Type B pancreatic cell (in vitro differentiated cells): ENCODE data around the gene NPBWR2. TPM values are rescaled to one million over a fixed set of nuclear protein-coding genes. Genes with fewer than 3 reads are reported as not detected.

ENCODE experiments used
- DNase-seq: peaks from one replicate; pipeline ENCODE4 v3.0.0; 2021; ENCODE audit warnings: mixed read lengths; ENCODE audit not compliant: unreplicated experiment; ENCODE audit errors: extremely low spot score
- H3K27ac Mint-ChIP-seq: 2 replicates; pipeline ENCODE4 v1.8.0; 2021; ENCODE audit warnings: mild to moderate bottlenecking, mixed read lengths
- H3K27me3 Mint-ChIP-seq: 2 replicates; pipeline ENCODE4 v1.8.0; 2021; ENCODE audit warnings: mixed read lengths
- H3K36me3 Mint-ChIP-seq: 2 replicates; pipeline ENCODE4 v1.8.0; 2021; ENCODE audit warnings: mixed read lengths
- H3K4me1 Mint-ChIP-seq: one replicate; pipeline ENCODE4 v1.8.0; 2021; ENCODE audit warnings: mixed read lengths; ENCODE audit not compliant: unreplicated experiment
- H3K4me3 Mint-ChIP-seq: 2 replicates; pipeline ENCODE4 v1.8.0; 2021; ENCODE audit warnings: mild to moderate bottlenecking, mixed read lengths
- H3K9me3 Mint-ChIP-seq: 2 replicates; pipeline ENCODE4 v1.8.0; 2021; ENCODE audit warnings: mixed read lengths
- CTCF ChIP-seq: fragments of 200-600 bp; sonication (generic); conservative IDR thresholded peaks from 2 replicates; pipeline ENCODE4 v1.5.0; 2021; ENCODE audit warnings: antibody characterized with exemption, mild to moderate bottlenecking
- total RNA-seq: library from RNA; stranded (reverse); gene quantifications from 2 replicates; pipeline ENCODE4 v1.2.1, GENCODE V29; 2021; ENCODE audit warnings: low replicate concordance

The NPBWR2 gene
- total RNA-seq, 1 donor from 2014 or later: not detected

DNA sequence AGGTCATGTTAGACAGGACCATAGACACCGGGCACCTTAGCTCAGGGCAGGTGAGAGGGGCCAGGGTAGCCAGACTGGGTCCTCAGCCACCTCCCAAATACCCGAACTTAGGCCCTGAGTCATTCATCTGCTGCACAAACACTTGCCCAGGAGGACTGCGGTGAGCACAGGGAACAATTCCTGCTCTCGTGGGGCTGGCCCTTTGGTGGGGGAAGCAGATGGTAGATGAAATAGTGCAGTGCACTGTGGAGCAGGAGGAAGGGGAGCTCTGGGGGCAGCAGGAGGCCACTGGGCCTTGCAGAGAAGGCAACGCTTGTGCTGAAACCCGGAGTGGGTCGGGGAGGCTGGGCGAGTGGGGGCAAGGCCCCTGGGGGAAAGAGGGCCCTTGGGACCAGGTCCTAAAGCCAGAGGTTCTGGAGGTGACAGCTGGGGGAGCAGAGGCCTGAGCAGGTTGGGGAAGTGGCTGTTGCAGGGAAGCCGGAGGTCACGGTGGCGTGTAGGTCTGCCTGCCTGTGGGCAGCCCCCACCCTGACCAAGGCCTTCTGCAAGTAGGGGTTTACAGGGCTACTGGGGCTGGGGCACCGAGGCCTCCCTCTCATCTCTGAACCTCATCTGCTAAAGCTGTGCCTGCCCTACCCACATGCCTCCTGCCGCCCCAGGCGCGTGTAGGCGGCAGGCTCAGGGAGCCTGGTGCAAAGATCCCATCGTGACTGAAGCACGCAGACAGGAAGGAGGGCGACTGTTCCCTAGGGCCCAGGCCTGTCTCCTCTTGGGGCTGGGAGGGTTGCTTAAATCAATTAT is 4.7 kb upstream of the NPBWR2 start:
- H3K27me3 Mint-ChIP-seq: peaks cover 4% of the 10 kb centered on the region
- no peak for TF ChIP-seq CTCF
- DNase-seq: no peak
- H3K4me1 Mint-ChIP-seq: no peaks in the 10 kb centered on the region
- H3K36me3 Mint-ChIP-seq: no peaks in the 10 kb centered on the region
- H3K27ac Mint-ChIP-seq: no peak overlapping the region
- no peaks in the 10 kb centered on the region for H3K9me3 Mint-ChIP-seq
- no peak overlapping the region for H3K4me3 Mint-ChIP-seq

DNA sequence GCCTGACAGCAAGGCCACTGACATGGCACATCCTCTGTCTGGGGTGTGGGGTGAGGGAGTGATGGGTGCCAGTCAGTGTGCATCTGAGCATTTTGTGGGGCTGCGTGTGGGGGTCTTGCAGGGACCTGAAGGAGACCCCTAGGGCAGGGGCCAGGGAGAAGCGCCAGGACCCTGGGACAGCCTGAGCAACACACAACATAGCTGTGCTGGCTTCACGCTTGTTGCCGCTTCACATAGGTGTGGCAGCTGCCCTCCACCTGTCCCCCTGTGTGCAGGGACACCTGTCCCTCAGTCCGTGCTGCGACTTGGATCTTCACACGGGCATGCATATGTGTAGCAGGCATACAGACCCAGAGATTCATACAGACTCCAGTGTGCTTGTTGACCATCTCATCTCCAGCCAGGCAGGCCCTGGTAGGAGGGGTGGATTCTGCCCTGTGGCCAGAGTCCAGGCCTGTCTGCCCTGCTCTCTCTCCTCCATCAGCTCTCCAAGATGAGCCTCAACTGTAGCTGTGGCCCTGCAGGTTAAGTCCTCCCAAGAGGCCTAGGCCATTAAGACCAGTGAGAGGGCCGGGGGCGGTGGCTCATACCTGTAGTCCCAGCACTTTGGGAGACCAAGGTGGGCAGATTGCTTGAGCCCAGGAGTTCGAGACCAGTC is 3.2 kb upstream of the NPBWR2 start:
- Mint-ChIP-seq H3K4me3 (no peak overlapping the region), H3K27ac (no peak overlapping the region), H3K9me3 (no peaks in the 10 kb centered on the region), H3K36me3 (no peaks in the 10 kb centered on the region), H3K27me3 (peaks cover 13% of the 10 kb centered on the region), H3K4me1 (no peaks in the 10 kb centered on the region)
- DNase-seq: peak; percentile 63
- no peak for TF ChIP-seq CTCF

GRCh38 chr20:64109831-64110391 is 2.5 kb upstream of the NPBWR2 start:
- no peaks in the 10 kb centered on the region for H3K4me1 Mint-ChIP-seq
- no peak overlapping the region for H3K4me3 Mint-ChIP-seq
- no peak for TF ChIP-seq CTCF
- no peaks in the 10 kb centered on the region for H3K9me3 Mint-ChIP-seq
- DNase-seq: peak; percentile 68
- peaks cover 13% of the 10 kb centered on the region for H3K27me3 Mint-ChIP-seq
- H3K27ac Mint-ChIP-seq: no peak overlapping the region
- no peaks in the 10 kb centered on the region for H3K36me3 Mint-ChIP-seq

DNA sequence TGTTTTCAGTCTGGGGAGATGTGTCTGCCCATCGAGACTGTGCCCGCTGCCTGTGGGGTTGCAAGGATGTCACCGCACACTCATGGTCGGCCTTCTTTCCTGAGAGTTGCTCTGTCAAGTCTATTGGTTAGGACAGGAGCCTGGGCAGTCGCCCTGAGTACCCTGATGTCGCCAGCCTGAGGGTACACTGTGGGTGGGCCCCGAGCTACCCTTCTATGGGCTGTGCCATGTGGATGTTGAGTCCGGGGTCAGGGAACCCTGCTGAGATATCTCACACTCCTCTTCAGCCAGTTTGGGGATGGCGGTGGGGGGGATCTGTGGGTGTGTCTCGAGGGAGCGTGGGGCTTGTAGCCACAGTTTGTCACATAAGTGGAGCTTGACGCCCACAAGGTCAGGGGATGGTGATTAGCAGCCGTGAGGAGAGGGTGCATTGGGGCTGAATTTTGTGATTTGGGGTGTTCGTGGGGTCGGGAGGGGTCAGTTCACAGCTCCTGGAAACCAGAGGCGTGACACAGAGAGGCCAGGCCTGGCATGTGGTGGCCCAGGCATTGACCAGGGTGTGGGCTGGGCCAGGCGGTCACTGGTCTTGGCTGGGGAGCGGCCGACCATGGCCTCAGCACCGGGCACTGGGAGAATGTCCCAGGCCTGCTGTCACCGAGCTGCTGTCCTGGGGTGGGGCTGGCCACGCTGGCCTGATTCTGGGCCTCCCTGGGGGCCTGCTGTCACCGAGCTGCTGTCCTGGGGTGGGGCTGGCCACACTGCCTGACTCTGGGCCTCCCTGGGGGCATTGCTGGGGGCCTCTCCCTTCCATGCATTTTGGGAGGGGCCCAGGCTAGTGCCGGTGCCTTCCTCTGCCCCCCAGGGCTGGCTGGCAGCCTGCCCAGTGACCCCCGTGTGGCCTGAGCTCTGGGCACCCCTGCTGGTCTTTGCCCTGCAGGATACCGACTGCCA is 1.6 kb upstream of the NPBWR2 start:
- DNase-seq: peak; percentile 65
- no peak for TF ChIP-seq CTCF
- H3K9me3 Mint-ChIP-seq: no peaks in the 10 kb centered on the region
- H3K27me3 Mint-ChIP-seq: peaks cover 11% of the 10 kb centered on the region
- H3K27ac Mint-ChIP-seq: no peak overlapping the region
- H3K4me3 Mint-ChIP-seq: no peak overlapping the region
- no peaks in the 10 kb centered on the region for H3K4me1 Mint-ChIP-seq
- H3K36me3 Mint-ChIP-seq: no peaks in the 10 kb centered on the region

DNA sequence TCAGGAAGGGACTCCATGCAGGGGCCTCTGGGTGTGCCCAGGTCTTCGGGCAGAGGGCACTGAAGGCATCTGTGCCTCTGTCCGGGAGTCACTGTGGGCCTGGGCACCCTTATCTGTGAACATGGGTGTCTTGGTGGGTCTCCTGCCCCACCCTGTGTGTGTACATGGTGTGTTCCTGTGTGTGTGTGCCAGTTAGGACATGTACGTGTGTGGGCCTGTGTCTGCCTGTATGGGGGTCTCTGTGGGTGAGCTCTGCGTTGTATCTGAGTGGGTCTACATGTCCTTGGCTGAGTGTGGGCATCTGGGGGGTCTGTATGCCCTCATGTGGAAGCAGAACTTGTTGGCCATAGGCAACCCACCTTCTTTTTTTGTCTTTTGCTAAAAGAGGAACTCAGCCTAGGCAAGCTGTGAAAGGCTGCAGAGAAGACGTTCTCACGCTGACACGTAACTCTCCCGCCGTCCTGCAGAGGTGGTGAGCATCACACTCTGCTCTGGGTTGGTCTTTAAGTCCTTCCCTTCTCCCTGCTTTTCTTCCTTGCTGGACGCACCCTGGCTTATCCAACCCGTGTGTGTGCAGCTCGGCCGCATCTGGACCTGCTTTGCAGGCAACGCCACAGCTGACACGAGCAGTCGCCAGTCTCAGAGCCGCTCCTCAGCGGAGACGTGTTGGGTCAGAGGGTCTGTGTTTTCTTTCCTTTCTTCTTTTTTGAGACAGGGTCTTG is 532 bp upstream of the NPBWR2 start:
- Mint-ChIP-seq H3K4me1 (peaks cover 5% of the 10 kb centered on the region), H3K9me3 (no peaks in the 10 kb centered on the region), H3K36me3 (no peaks in the 10 kb centered on the region), H3K27ac (no peak overlapping the region), H3K27me3 (peaks cover 22% of the 10 kb centered on the region), H3K4me3 (no peak overlapping the region)
- no peak for TF ChIP-seq CTCF
- peak; percentile 54 for DNase-seq
